Osteoblast (primary cell): ENCODE data around the gene LRMDA. TPM values are rescaled to one million over a fixed set of nuclear protein-coding genes. Genes with fewer than 3 reads are reported as not detected.

Experiments
- DNase-seq: peaks from one replicate; pipeline ENCODE4 v3.0.0; 2011; ENCODE audit warnings: low spot score, mixed read lengths; ENCODE audit not compliant: insufficient read length; ENCODE audit errors: missing footprints
- H2AFZ ChIP-seq: 2 replicates; pipeline ENCODE4 v1.6.0; 2011; ENCODE audit warnings: mild to moderate bottlenecking, low read length
- H3K27ac ChIP-seq: 2 replicates; pipeline ENCODE4 v1.5.1; 2011; ENCODE audit warnings: mild to moderate bottlenecking, low read depth, low read length, moderate library complexity
- H3K27me3 ChIP-seq: 2 replicates; pipeline ENCODE4 v1.6.0; 2012; ENCODE audit warnings: mild to moderate bottlenecking, control low read depth, inconsistent platforms, low read length, moderate library complexity; ENCODE audit not compliant: insufficient read depth
- H3K36me3 ChIP-seq: 2 replicates; pipeline ENCODE4 v1.5.1; 2011; ENCODE audit warnings: mild to moderate bottlenecking, low read length, control low read depth, moderate library complexity; ENCODE audit not compliant: insufficient read depth
- H3K4me1 ChIP-seq: 2 replicates; pipeline ENCODE4 v1.5.1; 2011; ENCODE audit warnings: mild to moderate bottlenecking, low read length, control low read depth, moderate library complexity; ENCODE audit not compliant: insufficient read depth
- H3K4me2 ChIP-seq: 2 replicates; pipeline ENCODE4 v1.6.0; 2011; ENCODE audit warnings: mild to moderate bottlenecking, low read length; ENCODE audit not compliant: insufficient read depth
- H3K4me3 ChIP-seq: fragments of 200-600 bp; sonication (generic); 3 replicates; pipeline ENCODE4 v1.5.1; 2012; ENCODE audit warnings: mild to moderate bottlenecking, low read length, inconsistent platforms; ENCODE audit not compliant: insufficient read depth
- H3K79me2 ChIP-seq: 2 replicates; pipeline ENCODE4 v1.6.0; 2012; ENCODE audit warnings: mild to moderate bottlenecking, low read length, control low read depth, inconsistent platforms; ENCODE audit not compliant: insufficient read depth
- H3K9me3 ChIP-seq: 2 replicates; pipeline ENCODE4 v1.5.1; 2011; ENCODE audit warnings: low read depth, low read length, control low read depth
- H4K20me1 ChIP-seq: 2 replicates; pipeline ENCODE4 v1.6.0; 2012; ENCODE audit warnings: mild to moderate bottlenecking, low read length, control low read depth; ENCODE audit not compliant: insufficient read depth
- CTCF ChIP-seq: IDR thresholded peaks from 2 replicates; pipeline ENCODE4 v1.5.1; 2011; ENCODE audit warnings: mild to moderate bottlenecking, low read depth, low read length, moderate library complexity; ENCODE audit errors: extremely low read depth
- total RNA-seq: library from RNA; depleted of rRNA; stranded (reverse); fragments of >200 nt; gene quantifications from 2 replicates; pipeline ENCODE4 v1.2.3, GENCODE V29; 2012

The LRMDA gene
- total RNA-seq, 1 donor = 18.5 TPM

- Histone ChIP-seq H3K27me3 (peaks cover 11% of the 10 kb centered on the region), H4K20me1 (no peaks in the 10 kb centered on the region)
Measured at GRCh38 chr10:75611993-75612372, 180.6 kb downstream of the LRMDA start.

GRCh38 chr10:75612904-75613684 is 181.7 kb downstream of the LRMDA start:
- no peak overlapping the region for H3K4me2 ChIP-seq
- no peak overlapping the region for H2AFZ ChIP-seq
- peaks cover 11% of the 10 kb centered on the region for H3K27me3 ChIP-seq
- no peaks in the 10 kb centered on the region for H3K9me3 ChIP-seq
- no peaks in the 10 kb centered on the region for H3K4me1 ChIP-seq
- H4K20me1 ChIP-seq = no peaks in the 10 kb centered on the region
- TF ChIP-seq CTCF = no peak
- H3K27ac ChIP-seq = no peak overlapping the region
- no peaks in the 10 kb centered on the region for H3K79me2 ChIP-seq
- H3K4me3 ChIP-seq = no peak overlapping the region
- DNase-seq = no peak
- H3K36me3 ChIP-seq = no peaks in the 10 kb centered on the region

More at GRCh38 chr10:75611993-75612372, 180.6 kb downstream of the LRMDA start:
- H3K79me2 ChIP-seq = no peaks in the 10 kb centered on the region
- H3K27ac ChIP-seq = no peak overlapping the region
- DNase-seq = no peak
- no peaks in the 10 kb centered on the region for H3K4me1 ChIP-seq
- no peak overlapping the region for H2AFZ ChIP-seq
- TF ChIP-seq CTCF = no peak
- H3K4me3 ChIP-seq = no peak overlapping the region
- H3K9me3 ChIP-seq = no peaks in the 10 kb centered on the region
- no peaks in the 10 kb centered on the region for H3K36me3 ChIP-seq
- H3K4me2 ChIP-seq = no peak overlapping the region

- TF ChIP-seq CTCF = no peak
- Histone ChIP-seq H3K36me3 (no peaks in the 10 kb centered on the region), H3K4me2 (no peak overlapping the region), H4K20me1 (no peaks in the 10 kb centered on the region), H3K27me3 (peaks cover 11% of the 10 kb centered on the region), H3K27ac (no peak overlapping the region), H3K9me3 (no peaks in the 10 kb centered on the region), H3K4me3 (no peak overlapping the region), H3K4me1 (no peaks in the 10 kb centered on the region), H3K79me2 (no peaks in the 10 kb centered on the region), H2AFZ (no peak overlapping the region)
- DNase-seq = no peak
Measured at GRCh38 chr10:75613685-75614504, 182.5 kb downstream of the LRMDA start.

GRCh38 chr10:75616076-75616475 is 184.7 kb downstream of the LRMDA start:
- TF ChIP-seq CTCF = no peak
- H3K4me2 ChIP-seq = no peak overlapping the region
- no peaks in the 10 kb centered on the region for H3K36me3 ChIP-seq
- H4K20me1 ChIP-seq = no peaks in the 10 kb centered on the region
- peaks cover 13% of the 10 kb centered on the region for H3K27me3 ChIP-seq
- H3K4me3 ChIP-seq = no peak overlapping the region
- no peak for DNase-seq
- no peaks in the 10 kb centered on the region for H3K79me2 ChIP-seq
- no peak overlapping the region for H2AFZ ChIP-seq
- no peaks in the 10 kb centered on the region for H3K9me3 ChIP-seq
- no peaks in the 10 kb centered on the region for H3K4me1 ChIP-seq
- no peak overlapping the region for H3K27ac ChIP-seq
